Vagina (tissue), 2 donors: Measurements from ENCODE around the gene KRTAP5-3.

Source experiments
- CTCF ChIP-seq, 3 experiments: fragments of 450-650 bp in 2 of 3; fragments of 200-600 bp in 1 of 3; sonication (generic) in 1 of 3; IDR thresholded peaks; one replicate each; pipeline ENCODE4 v1.5.1; 2017 to 2019; ENCODE audit warnings: antibody characterized with exemption in 3 of 3, mild to moderate bottlenecking in 2 of 3, moderate library complexity in 2 of 3
- POLR2A ChIP-seq, 2 donors: fragments of 450-650 bp; IDR thresholded peaks; one replicate each; pipeline ENCODE4 v1.6.1; 2017; ENCODE audit warnings: antibody characterized with exemption in 2 of 2, mild to moderate bottlenecking in 2 of 2, moderate library complexity in 2 of 2
- POLR2AphosphoS5 ChIP-seq, 2 donors: sonication (generic); formaldehyde crosslinking; IDR thresholded peaks; one replicate each; pipeline ENCODE4 v1.9.0; 2017; ENCODE audit warnings: antibody characterized with exemption in 2 of 2, mild to moderate bottlenecking in 2 of 2, low read depth in 1 of 2; ENCODE audit not compliant: insufficient read depth in 1 of 2

DNA sequence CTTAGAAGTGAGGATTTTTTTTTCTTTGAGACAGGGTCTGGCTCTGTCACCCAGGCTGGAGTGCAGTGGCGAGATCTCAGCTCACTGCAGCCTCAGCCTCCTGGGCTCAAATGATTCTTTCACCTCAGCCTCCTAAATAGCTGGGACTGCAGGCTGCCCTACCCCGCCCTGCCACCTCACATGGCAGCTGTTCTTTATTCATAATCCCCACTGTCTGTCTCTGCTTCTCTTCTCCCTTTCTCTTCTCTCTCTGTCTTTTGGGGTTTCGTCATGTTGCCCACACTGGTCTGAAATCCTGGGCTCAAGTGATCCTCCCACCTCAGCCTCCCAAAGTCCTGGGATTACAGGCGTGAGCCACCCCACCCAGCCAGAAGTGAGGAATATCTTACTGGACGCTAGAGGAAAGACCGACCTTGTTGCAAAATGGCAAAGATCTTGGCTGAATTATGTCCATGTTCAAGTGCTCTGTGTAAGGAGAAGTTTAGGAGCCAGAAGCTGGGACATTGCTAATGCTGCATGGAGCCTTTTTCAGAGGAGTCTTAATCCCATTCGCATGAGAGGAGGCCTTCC is 43.2 kb upstream of the KRTAP5-3 start:
- TF ChIP-seq POLR2A (IDR thresholded peaks at IDR 0.05) (no peak), CTCF (IDR thresholded peaks at IDR 0.05) (no peak), POLR2AphosphoS5 (IDR thresholded peaks at IDR 0.05; ENCODE audit: insufficient read depth in 1 of 2, low read depth in 1 of 2) (no peak)
